Transverse colon (tissue), 4 donors: ENCODE measurements around the gene ABCC1. TPM values are rescaled to one million over a fixed set of nuclear protein-coding genes. Genes with fewer than 3 reads are reported as not detected.

ENCODE experiments used
- DNase-seq: peaks from one replicate; pipeline ENCODE4 v3.0.0-alpha.2; 2019
- H3K27ac ChIP-seq, 4 donors: fragments of 200-600 bp; sonication (generic); 2 replicates each; pipeline ENCODE4 v1.5.1; 2016 to 2018; ENCODE audit warnings: inconsistent platforms in 4 of 4
- H3K27me3 ChIP-seq: fragments of 200-600 bp; sonication (generic); 2 replicates; pipeline ENCODE4 v1.5.1; 2017; ENCODE audit warnings: inconsistent platforms
- H3K36me3 ChIP-seq, 4 donors: fragments of 200-600 bp; sonication (generic); 2 replicates each; pipeline ENCODE4 v1.5.1; 2017 to 2019; ENCODE audit warnings: inconsistent platforms in 4 of 4
- H3K4me1 ChIP-seq, 4 donors: fragments of 200-600 bp; sonication (generic); 2 replicates each; pipeline ENCODE4 v1.5.1; 2017 to 2020; ENCODE audit warnings: inconsistent platforms in 4 of 4
- H3K4me3 ChIP-seq, 4 donors: fragments of 200-600 bp; sonication (generic); 1 replicate in 1 of 4; 2 replicates in 3 of 4; pipeline versions ENCODE4 v1.5.1 to v1.6.1; 2017 to 2019; ENCODE audit warnings: inconsistent platforms in 4 of 4
- H3K9me3 ChIP-seq, 2 donors: fragments of 200-600 bp; sonication (generic); 2 replicates each; pipeline ENCODE4 v1.5.1; 2017 to 2019; ENCODE audit warnings: inconsistent platforms in 2 of 2
- EP300 ChIP-seq: sonication (generic); formaldehyde crosslinking; IDR thresholded peaks from one replicate; pipeline ENCODE4 v1.6.1; 2017; ENCODE audit warnings: antibody characterized with exemption, low read depth
- POLR2A ChIP-seq: fragments of 450-650 bp; IDR thresholded peaks from one replicate; pipeline ENCODE4 v1.6.1; 2016; ENCODE audit warnings: antibody characterized with exemption, mild to moderate bottlenecking, moderate library complexity
- POLR2AphosphoS5 ChIP-seq, 3 donors: sonication (generic); formaldehyde crosslinking; IDR thresholded peaks; one replicate each; pipeline ENCODE4 v1.6.1; 2016; ENCODE audit warnings: antibody characterized with exemption in 3 of 3
- WGBS, 2 donors: methylation state at CpG; one replicate each; pipeline ENCODE4 v1.1.5; 2018; ENCODE audit warnings: low coverage in 1 of 2; 5-methylcytosine and 5-hydroxymethylcytosine counted together
- in situ Hi-C, 4 donors: fragments of 200-750 bp; cut with MboI; loops; one replicate each; pipeline versions ENCODE4 v1.15.0 to v1.15.1; 2017; ENCODE audit warnings: low sequenced_read_pairs in 3 of 4, low pct_ligation_motif_present in 1 of 4, low pct_unique_long_range_greater_than_20kb in 1 of 4
- intact Hi-C: fragments of 100-400 bp; cut with DNase I; formaldehyde crosslinking; loops from one replicate; pipeline ENCODE4 v1.15.1; 2023; ENCODE audit warnings: low total_unique reads
- total RNA-seq, 4 donors: library from RNA; depleted of rRNA; stranded (reverse); fragments of >200 nt; gene quantifications; one replicate each; pipeline ENCODE4 v1.1.0, GENCODE V29; 2016
- TF ChIP-seq, protein P1 (sequence below), 5 experiments: fragments of 200-600 bp in 3 of 5; fragments of 450-650 bp in 2 of 5; sonication (generic) in 3 of 5; IDR thresholded peaks; 1 replicate in 2 of 5; 2 replicates in 3 of 5; pipeline ENCODE4 v1.5.1; 2016 to 2017; ENCODE audit warnings: antibody characterized with exemption in 5 of 5, inconsistent platforms in 3 of 5, mild to moderate bottlenecking in 2 of 5, moderate library complexity in 1 of 5

ABCC1 gene
- total RNA-seq, 4 donors from 2014 or later, result 17.1 to 67.3 (median 36.9) TPM

DNA sequence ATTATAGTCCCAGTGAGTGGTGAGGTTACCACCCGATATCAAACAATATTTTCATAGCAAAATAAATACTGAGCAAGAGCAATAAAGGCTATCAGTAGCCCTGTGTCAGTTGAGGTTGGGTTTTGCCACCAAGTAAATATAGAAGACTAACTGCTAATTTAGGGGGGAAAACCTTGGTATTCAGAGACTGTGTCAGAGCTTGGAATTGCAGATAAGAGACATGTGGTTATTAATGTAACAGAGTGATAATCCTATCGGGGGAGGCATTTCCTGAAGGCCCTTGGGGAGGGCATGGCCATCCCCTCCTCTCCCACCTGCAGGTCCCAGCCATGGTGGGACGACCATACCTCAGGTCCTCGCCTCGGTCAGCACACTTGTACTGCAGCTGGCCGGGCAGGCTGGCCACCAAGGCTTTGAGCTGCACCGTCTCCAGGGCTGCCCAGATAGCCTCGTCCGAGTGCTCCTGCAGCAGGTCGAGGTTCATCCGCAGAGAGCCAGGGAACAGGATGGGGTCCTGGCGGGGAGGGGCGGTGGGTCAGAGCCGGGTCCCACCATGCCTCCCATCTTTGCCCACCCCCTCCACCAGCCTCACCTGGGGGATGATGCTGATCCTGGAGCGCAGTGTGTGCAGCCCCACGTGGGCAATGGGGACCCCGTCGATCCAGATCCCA, 205.0 kb downstream of the ABCC1 start:
- 43 to 51% methylated on average over 1 to 3 of the region's 18 CpGs for WGBS, 2 donors
- no peaks in the 10 kb centered on the region for H3K27me3 ChIP-seq

GRCh38 chr16:16155234-16155633, 205.8 kb downstream of the ABCC1 start:
- H3K27ac ChIP-seq, result no peak overlapping the region
- intact Hi-C loops (no loop called here), in situ Hi-C loops (no loop called here)
- no peaks in the 10 kb centered on the region for H3K9me3 ChIP-seq
- peaks cover 0 to 5% (median 0%) of the 10 kb centered on the region in 4 donors for H3K4me1 ChIP-seq
- H3K36me3 ChIP-seq, result no peaks in the 10 kb centered on the region
- H3K4me3 ChIP-seq, result no peak overlapping the region
- WGBS, 2 donors, result 96 to 100% methylated on average over 3 of the region's 3 CpGs
- no peaks in the 10 kb centered on the region for H3K27me3 ChIP-seq
- TF ChIP-seq POLR2AphosphoS5 (IDR thresholded peaks at IDR 0.05) (no peak), EP300 (no peak), POLR2A (no peak)
- TF ChIP-seq, protein P1, sequence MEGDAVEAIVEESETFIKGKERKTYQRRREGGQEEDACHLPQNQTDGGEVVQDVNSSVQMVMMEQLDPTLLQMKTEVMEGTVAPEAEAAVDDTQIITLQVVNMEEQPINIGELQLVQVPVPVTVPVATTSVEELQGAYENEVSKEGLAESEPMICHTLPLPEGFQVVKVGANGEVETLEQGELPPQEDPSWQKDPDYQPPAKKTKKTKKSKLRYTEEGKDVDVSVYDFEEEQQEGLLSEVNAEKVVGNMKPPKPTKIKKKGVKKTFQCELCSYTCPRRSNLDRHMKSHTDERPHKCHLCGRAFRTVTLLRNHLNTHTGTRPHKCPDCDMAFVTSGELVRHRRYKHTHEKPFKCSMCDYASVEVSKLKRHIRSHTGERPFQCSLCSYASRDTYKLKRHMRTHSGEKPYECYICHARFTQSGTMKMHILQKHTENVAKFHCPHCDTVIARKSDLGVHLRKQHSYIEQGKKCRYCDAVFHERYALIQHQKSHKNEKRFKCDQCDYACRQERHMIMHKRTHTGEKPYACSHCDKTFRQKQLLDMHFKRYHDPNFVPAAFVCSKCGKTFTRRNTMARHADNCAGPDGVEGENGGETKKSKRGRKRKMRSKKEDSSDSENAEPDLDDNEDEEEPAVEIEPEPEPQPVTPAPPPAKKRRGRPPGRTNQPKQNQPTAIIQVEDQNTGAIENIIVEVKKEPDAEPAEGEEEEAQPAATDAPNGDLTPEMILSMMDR (IDR thresholded peaks at IDR 0.05), result no peak
- DNase-seq, result no peak

More for the DNA sequence above, 205.0 kb downstream of the ABCC1 start:
- Histone ChIP-seq H3K4me3 (no peak overlapping the region), H3K36me3 (no peaks in the 10 kb centered on the region), H3K27ac (no peak overlapping the region), H3K4me1 (peaks cover 0 to 10% (median 5%) of the 10 kb centered on the region in 4 donors), H3K9me3 (no peaks in the 10 kb centered on the region)
- intact Hi-C loops, result no loop called here
- TF ChIP-seq POLR2A, result no peak
- TF ChIP-seq POLR2AphosphoS5 (IDR thresholded peaks at IDR 0.05), result no peak
- TF ChIP-seq, protein P1 (IDR thresholded peaks at IDR 0.05), result no peak
- no peak for TF ChIP-seq EP300
- in situ Hi-C loops, result no loop called here
- no peak for DNase-seq

GRCh38 chr16:16157166-16157565, 207.8 kb downstream of the ABCC1 start:
- H3K4me1 ChIP-seq, result no peaks in the 10 kb centered on the region
- H3K27me3 ChIP-seq, result no peaks in the 10 kb centered on the region
- DNase-seq, result no peak
- intact Hi-C loops, result no loop called here
- H3K9me3 ChIP-seq, result no peaks in the 10 kb centered on the region
- 95% methylated on average over 1 of the region's 1 CpG; no CpG with 5 or more reads in 1 of the 2 donors for WGBS, 2 donors
- in situ Hi-C loops, result no loop called here
- H3K36me3 ChIP-seq, result no peaks in the 10 kb centered on the region
- H3K27ac ChIP-seq, result no peak overlapping the region
- no peak overlapping the region for H3K4me3 ChIP-seq
- TF ChIP-seq POLR2A, result no peak
- TF ChIP-seq POLR2AphosphoS5 (IDR thresholded peaks at IDR 0.05), result no peak
- TF ChIP-seq, protein P1 (IDR thresholded peaks at IDR 0.05), result no peak
- TF ChIP-seq EP300, result no peak

DNA sequence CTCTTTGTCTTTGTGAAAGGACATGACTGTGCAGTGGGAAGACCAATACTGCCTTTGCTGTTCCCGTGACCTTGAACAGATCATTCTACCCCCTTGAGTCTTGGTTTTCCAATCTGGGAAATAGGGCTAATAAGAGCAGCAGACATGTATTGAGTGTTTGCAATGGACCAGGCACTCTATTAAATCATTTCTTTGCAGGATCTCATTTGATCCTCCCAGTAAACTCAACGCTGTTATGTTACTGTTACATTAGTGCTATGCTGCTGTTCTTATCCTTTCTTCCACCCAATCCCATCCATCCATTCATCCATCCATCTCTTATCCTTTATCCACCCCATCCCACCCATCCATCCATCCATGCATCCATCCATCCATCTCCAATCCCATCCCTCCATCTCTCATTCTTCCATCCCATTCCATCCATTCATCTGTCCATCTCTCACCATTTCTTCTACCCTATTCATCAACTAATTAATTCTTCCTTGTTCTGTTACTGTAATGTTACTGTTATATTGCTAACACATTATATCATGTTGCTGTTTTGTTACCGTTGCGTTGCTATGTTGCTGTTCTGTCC, 208.8 kb downstream of the ABCC1 start:
- Histone ChIP-seq H3K27me3 (no peaks in the 10 kb centered on the region), H3K9me3 (no peaks in the 10 kb centered on the region), H3K36me3 (no peaks in the 10 kb centered on the region), H3K4me1 (no peaks in the 10 kb centered on the region), H3K27ac (no peak overlapping the region), H3K4me3 (no peak overlapping the region)
- in situ Hi-C loops (no loop called here), intact Hi-C loops (no loop called here)
- WGBS, 2 donors, result 71 to 99% methylated on average over 2 to 4 of the region's 4 CpGs
- no peak for DNase-seq
- no peak for TF ChIP-seq POLR2A
- no peak for TF ChIP-seq EP300
- TF ChIP-seq POLR2AphosphoS5 (IDR thresholded peaks at IDR 0.05), result no peak
- TF ChIP-seq, protein P1 (IDR thresholded peaks at IDR 0.05), result no peak
